Astrocyte (in vitro differentiated cells and primary cell): ENCODE measurements around the gene VDAC2. TPM values are rescaled to one million over a fixed set of nuclear protein-coding genes. Genes with fewer than 3 reads are reported as not detected.

ENCODE experiments used
- DNase-seq: peaks from one replicate; pipeline ENCODE4 v3.0.0-alpha.2; 2010; ENCODE audit warnings: low read depth
- FAIRE-seq: peaks from 2 replicates; lab custom pipeline; 2011; peaks lifted over from hg19 to GRCh38; lab: Jason Lieb, UNC
- H2AFZ ChIP-seq: 2 replicates; pipeline ENCODE4 v1.6.0; 2012; ENCODE audit warnings: low read depth, low read length, inconsistent platforms
- H3K27ac ChIP-seq: 2 replicates; pipeline ENCODE4 v1.5.1; 2011; ENCODE audit warnings: low read depth, low read length, inconsistent platforms
- H3K27me3 ChIP-seq: 2 replicates; pipeline ENCODE4 v1.6.0; 2011; ENCODE audit warnings: low read length, inconsistent platforms; ENCODE audit not compliant: insufficient read depth
- H3K36me3 ChIP-seq: 2 replicates; pipeline ENCODE4 v1.5.1; 2011; ENCODE audit warnings: low read length, inconsistent platforms; ENCODE audit not compliant: insufficient read depth
- H3K4me1 ChIP-seq: 2 replicates; pipeline ENCODE4 v1.5.1; 2011; ENCODE audit warnings: low read length, inconsistent platforms; ENCODE audit not compliant: insufficient read depth
- H3K4me2 ChIP-seq: 2 replicates; pipeline ENCODE4 v1.6.0; 2012; ENCODE audit warnings: low read length, inconsistent platforms
- H3K4me3 ChIP-seq: 2 replicates; pipeline ENCODE4 v1.5.1; 2011; ENCODE audit warnings: low read depth, mild to moderate bottlenecking, low read length, inconsistent platforms; ENCODE audit not compliant: insufficient read depth
- H3K79me2 ChIP-seq: 2 replicates; pipeline ENCODE4 v1.6.0; 2012; ENCODE audit warnings: mild to moderate bottlenecking, low read length, inconsistent platforms; ENCODE audit not compliant: insufficient read depth
- H3K9ac ChIP-seq: 2 replicates; pipeline ENCODE4 v1.6.0; 2012; ENCODE audit warnings: mild to moderate bottlenecking, low read length, inconsistent platforms
- H3K9me3 ChIP-seq: 2 replicates; pipeline ENCODE4 v1.5.1; 2012; ENCODE audit warnings: low read depth, mild to moderate bottlenecking, low read length, inconsistent platforms; ENCODE audit not compliant: insufficient read depth
- H4K20me1 ChIP-seq: 2 replicates; pipeline ENCODE4 v1.6.0; 2012; ENCODE audit warnings: low read length, inconsistent platforms; ENCODE audit not compliant: insufficient read depth
- H3K27ac Mint-ChIP-seq: one replicate; pipeline ENCODE4 v1.8.0; 2021; ENCODE audit warnings: mild to moderate bottlenecking, mixed read lengths; ENCODE audit not compliant: unreplicated experiment
- H3K27me3 Mint-ChIP-seq: one replicate; pipeline ENCODE4 v1.8.0; 2021; ENCODE audit warnings: low read depth, mixed read lengths; ENCODE audit not compliant: unreplicated experiment
- H3K36me3 Mint-ChIP-seq: one replicate; pipeline ENCODE4 v1.8.0; 2021; ENCODE audit warnings: low read depth, mixed read lengths; ENCODE audit not compliant: unreplicated experiment
- H3K4me1 Mint-ChIP-seq: one replicate; pipeline ENCODE4 v1.8.0; 2021; ENCODE audit warnings: low read depth, mixed read lengths; ENCODE audit not compliant: unreplicated experiment
- H3K4me3 Mint-ChIP-seq: one replicate; pipeline ENCODE4 v1.8.0; 2021; ENCODE audit warnings: mild to moderate bottlenecking, moderate library complexity, mixed read lengths; ENCODE audit not compliant: unreplicated experiment
- H3K9me3 Mint-ChIP-seq: one replicate; pipeline ENCODE4 v1.8.0; 2021; ENCODE audit warnings: mild to moderate bottlenecking, mixed read lengths; ENCODE audit not compliant: unreplicated experiment
- EZH2 ChIP-seq: IDR thresholded peaks from 2 replicates; pipeline ENCODE4 v1.6.1; 2012; ENCODE audit warnings: mild to moderate bottlenecking, low read length, inconsistent platforms; ENCODE audit not compliant: insufficient read depth
- total RNA-seq: library from RNA; stranded (reverse); gene quantifications from 2 replicates; pipeline ENCODE4 v1.2.1, GENCODE V29; 2021
- TF ChIP-seq, protein P1 (sequence below): IDR thresholded peaks from 2 replicates; pipeline ENCODE4 v1.5.1; 2011; ENCODE audit warnings: low read depth, mild to moderate bottlenecking, inconsistent platforms, low read length, moderate library complexity; ENCODE audit not compliant: insufficient read depth

The VDAC2 gene
- total RNA-seq, 1 donor from 2014 or later: 373 TPM

DNA sequence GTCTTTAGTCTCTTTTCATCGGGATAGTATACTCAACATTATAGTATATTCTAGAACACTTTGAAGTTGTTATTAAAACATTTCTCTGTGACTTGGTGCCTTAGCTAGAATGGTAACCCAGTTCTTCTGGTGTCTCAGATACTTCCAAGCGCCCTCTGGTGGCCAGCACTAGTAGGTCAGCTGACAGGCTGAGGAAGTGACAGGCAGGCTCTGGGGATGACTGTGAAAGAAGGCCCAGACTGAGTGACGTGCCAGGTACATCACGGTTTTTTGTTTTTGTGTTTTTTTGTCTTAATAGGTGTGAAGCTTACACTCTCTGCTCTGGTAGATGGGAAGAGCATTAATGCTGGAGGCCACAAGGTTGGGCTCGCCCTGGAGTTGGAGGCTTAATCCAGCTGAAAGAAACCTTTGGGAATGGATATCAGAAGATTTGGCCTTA lies 20.0 kb downstream of the VDAC2 start:
- Histone ChIP-seq H3K36me3 (peaks cover 32% of the 10 kb centered on the region), H3K4me2 (no peak overlapping the region), H3K9me3 (no peaks in the 10 kb centered on the region), H3K79me2 (peaks cover 48% of the 10 kb centered on the region), H2AFZ (no peak overlapping the region), H4K20me1 (peaks cover 66% of the 10 kb centered on the region), H3K27me3 (no peaks in the 10 kb centered on the region), H3K27ac (peak overlapping the region; percentile 5), H3K4me1 (peaks cover 33% of the 10 kb centered on the region), H3K4me3 (no peak overlapping the region), H3K9ac (no peak overlapping the region)
- FAIRE-seq (no peak), DNase-seq (peak; percentile 63)
- Mint-ChIP-seq H3K4me3 (peak overlapping the region; percentile 69), H3K9me3 (no peaks in the 10 kb centered on the region), H3K27me3 (no peaks in the 10 kb centered on the region), H3K27ac (peak overlapping the region; percentile 96), H3K36me3 (peaks cover 20% of the 10 kb centered on the region), H3K4me1 (peaks cover 50% of the 10 kb centered on the region)
- TF ChIP-seq EZH2: no peak
- TF ChIP-seq, protein P1, sequence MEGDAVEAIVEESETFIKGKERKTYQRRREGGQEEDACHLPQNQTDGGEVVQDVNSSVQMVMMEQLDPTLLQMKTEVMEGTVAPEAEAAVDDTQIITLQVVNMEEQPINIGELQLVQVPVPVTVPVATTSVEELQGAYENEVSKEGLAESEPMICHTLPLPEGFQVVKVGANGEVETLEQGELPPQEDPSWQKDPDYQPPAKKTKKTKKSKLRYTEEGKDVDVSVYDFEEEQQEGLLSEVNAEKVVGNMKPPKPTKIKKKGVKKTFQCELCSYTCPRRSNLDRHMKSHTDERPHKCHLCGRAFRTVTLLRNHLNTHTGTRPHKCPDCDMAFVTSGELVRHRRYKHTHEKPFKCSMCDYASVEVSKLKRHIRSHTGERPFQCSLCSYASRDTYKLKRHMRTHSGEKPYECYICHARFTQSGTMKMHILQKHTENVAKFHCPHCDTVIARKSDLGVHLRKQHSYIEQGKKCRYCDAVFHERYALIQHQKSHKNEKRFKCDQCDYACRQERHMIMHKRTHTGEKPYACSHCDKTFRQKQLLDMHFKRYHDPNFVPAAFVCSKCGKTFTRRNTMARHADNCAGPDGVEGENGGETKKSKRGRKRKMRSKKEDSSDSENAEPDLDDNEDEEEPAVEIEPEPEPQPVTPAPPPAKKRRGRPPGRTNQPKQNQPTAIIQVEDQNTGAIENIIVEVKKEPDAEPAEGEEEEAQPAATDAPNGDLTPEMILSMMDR: peak; percentile 99

DNA sequence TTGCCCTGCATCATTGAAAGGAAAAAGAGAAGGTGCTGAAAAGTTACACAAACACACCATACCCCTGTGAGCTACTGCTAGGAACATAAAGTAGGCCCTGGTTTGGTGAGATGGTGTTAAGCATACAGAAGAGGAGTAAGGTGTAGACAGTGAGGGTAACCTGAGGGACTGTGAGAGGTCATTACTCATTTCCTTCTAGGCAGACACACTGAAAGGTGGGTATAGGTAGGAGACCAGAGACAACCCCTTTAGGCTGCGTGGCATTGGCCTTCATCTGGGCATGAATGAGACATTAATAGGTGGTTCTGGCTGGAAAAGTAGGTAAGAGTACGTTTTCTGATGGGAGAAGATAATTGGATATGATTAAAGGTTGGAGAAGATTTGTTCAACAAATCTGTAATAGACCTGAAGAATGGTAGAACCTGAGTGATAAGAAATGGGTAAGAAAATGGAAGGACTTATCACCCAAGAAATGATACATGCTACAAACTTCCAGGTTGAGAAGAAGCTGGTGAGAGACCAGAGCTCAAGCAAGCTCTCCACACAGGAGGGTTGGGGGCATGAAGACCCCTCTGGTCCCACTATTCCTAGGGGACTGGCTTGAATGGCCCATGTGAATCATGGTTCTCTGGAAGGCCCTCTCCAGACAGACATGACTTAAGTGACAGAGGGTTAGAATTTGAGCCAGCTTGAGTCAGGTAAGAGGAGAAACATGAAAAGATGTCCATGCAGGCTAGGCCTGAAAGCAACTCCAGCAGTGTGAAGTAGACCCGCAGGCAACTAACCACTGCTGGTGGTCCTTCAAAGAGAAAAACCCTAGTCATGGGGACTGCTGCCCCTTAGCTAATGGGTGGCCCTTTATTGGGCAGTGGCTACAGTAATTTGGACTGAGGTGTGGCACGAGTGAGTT lies 21.3 kb downstream of the VDAC2 start:
- peak overlapping the region; percentile 66 for H3K27ac Mint-ChIP-seq

More for the DNA sequence above, 21.3 kb downstream of the VDAC2 start:
- Histone ChIP-seq H4K20me1 (peaks cover 53% of the 10 kb centered on the region), H3K4me2 (no peak overlapping the region), H3K4me1 (peaks cover 23% of the 10 kb centered on the region), H3K27ac (no peak overlapping the region), H2AFZ (no peak overlapping the region), H3K27me3 (no peaks in the 10 kb centered on the region), H3K36me3 (peaks cover 27% of the 10 kb centered on the region), H3K9me3 (no peaks in the 10 kb centered on the region), H3K9ac (no peak overlapping the region), H3K4me3 (no peak overlapping the region), H3K79me2 (peaks cover 36% of the 10 kb centered on the region)
- Mint-ChIP-seq H3K4me1 (peaks cover 40% of the 10 kb centered on the region), H3K27me3 (no peaks in the 10 kb centered on the region), H3K36me3 (peaks cover 18% of the 10 kb centered on the region), H3K9me3 (no peaks in the 10 kb centered on the region), H3K4me3 (peak overlapping the region; percentile 73)
- FAIRE-seq (no peak), DNase-seq (no peak)
- no peak for TF ChIP-seq EZH2
- TF ChIP-seq, protein P1: no peak
